ENCODE results near the gene C22orf31. TPM values are rescaled to one million over a fixed set of nuclear protein-coding genes. Genes with fewer than 3 reads are reported as not detected.

Gene C22orf31
- total RNA-seq, 1 experiment from 2014 or later = not detected

DNA sequence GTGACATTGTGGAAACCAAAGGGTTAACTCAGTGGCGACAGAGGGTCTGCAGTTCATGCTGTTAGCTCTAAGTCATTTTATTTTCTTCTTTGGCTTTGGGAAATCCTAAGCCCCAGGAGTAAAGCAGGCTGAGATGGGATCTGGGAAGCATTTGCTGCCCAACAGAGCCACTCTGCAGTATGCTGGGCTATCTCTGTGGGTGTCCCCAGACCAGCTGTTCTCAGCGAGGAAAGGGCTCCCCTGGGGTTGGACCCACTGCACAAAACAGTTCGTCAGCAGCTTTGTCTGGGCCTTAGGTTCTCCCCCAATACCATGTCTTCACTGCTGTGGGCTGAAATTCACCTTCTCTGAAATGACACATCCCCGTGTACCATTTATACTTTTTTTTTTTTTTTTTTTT is 45.2 kb upstream of the C22orf31 start:
- Histone ChIP-seq H3K4ac (ENCODE audit: low read depth, low read length) (no peak overlapping the region), H2BK15ac (ENCODE audit: low read depth, low read length) (no peak overlapping the region), H3K56ac (ENCODE audit: insufficient read length, low read depth, low read length) (no peak overlapping the region), H3K23ac (ENCODE audit: insufficient read length, low read depth, low read length) (no peak overlapping the region), H4K5ac (ENCODE audit: insufficient read length, low read depth, low read length) (no peak overlapping the region), H2BK120ac (ENCODE audit: low read depth, low read length, poor library complexity, severe bottlenecking) (no peak overlapping the region), H3K27me3 (ENCODE audit: insufficient read depth, low read length) (no peaks in the 10 kb centered on the region), H2AFZ (ENCODE audit: low read length) (no peak overlapping the region), H3K9me3 (ENCODE audit: control insufficient read depth, low read depth, low read length) (no peaks in the 10 kb centered on the region), H3K4me2 (ENCODE audit: insufficient read depth, insufficient read length, low read length) (no peak overlapping the region), H3K23me2 (ENCODE audit: insufficient read length, low read depth, low read length, poor library complexity, severe bottlenecking) (no peaks in the 10 kb centered on the region), H3K79me1 (ENCODE audit: insufficient read depth, low read depth, low read length, poor library complexity, severe bottlenecking) (no peaks in the 10 kb centered on the region), H3K27ac (ENCODE audit: insufficient read length, low read depth, low read length) (no peak overlapping the region), H3K14ac (ENCODE audit: insufficient read depth, low read length) (no peak overlapping the region), H2BK5ac (ENCODE audit: insufficient read length, low read length) (no peak overlapping the region), H2BK12ac (ENCODE audit: insufficient read length, low read depth, low read length) (no peak overlapping the region), H2BK20ac (ENCODE audit: low read depth, low read length, poor library complexity, severe bottlenecking) (no peak overlapping the region), H3K4me1 (ENCODE audit: insufficient read depth, low read length) (no peaks in the 10 kb centered on the region), H3K79me2 (ENCODE audit: insufficient read depth, low read length) (no peaks in the 10 kb centered on the region), H3K18ac (ENCODE audit: insufficient read length, low read depth, low read length) (no peak overlapping the region), H4K20me1 (ENCODE audit: control insufficient read depth, insufficient read depth, insufficient read length) (no peaks in the 10 kb centered on the region), H4K91ac (ENCODE audit: insufficient read length, low read depth, low read length) (no peak overlapping the region), H2AK5ac (ENCODE audit: insufficient read length, low read length) (no peak overlapping the region), H3T11ph (ENCODE audit: low read length) (no peak overlapping the region), H4K8ac (replicated peaks; ENCODE audit: insufficient read length, low read depth, low read length) (no peak overlapping the region), H3K9ac (ENCODE audit: extremely low read depth, insufficient read length, low read length) (no peak overlapping the region)
- Mint-ChIP-seq H3K9me3 (no peaks in the 10 kb centered on the region), H3K4me3 (no peak overlapping the region), H3K27me3 (ENCODE audit: low read depth) (no peaks in the 10 kb centered on the region), H3K27ac (no peak overlapping the region), H3K4me1 (peaks cover 16 to 32% of the 10 kb centered on the region in 2 experiments), H3K36me3 (ENCODE audit: insufficient read depth in 1 of 3, low read depth in 3 of 3) (no peaks in the 10 kb centered on the region)
- TF ChIP-seq CTCF (conservative IDR thresholded peaks at IDR 0.05) = no peak
- no peak for DNase-seq
- no CpG with 5 or more reads among the region's 4 CpGs for WGBS (ENCODE audit: extremely low coverage, insufficient read length, low lambda C conversion rate)

Data from H9 (cell line).